HG02571 (cell line): ENCODE data around the gene UQCRQ.

ENCODE experiments used
- ATAC-seq: cut with Tn5 transposase; IDR thresholded peaks from one replicate; pipeline ENCODE4 v1.9.1; 2021; ENCODE audit warnings: mild to moderate bottlenecking, moderate library complexity; ENCODE audit not compliant: unreplicated experiment

UQCRQ gene

DNA sequence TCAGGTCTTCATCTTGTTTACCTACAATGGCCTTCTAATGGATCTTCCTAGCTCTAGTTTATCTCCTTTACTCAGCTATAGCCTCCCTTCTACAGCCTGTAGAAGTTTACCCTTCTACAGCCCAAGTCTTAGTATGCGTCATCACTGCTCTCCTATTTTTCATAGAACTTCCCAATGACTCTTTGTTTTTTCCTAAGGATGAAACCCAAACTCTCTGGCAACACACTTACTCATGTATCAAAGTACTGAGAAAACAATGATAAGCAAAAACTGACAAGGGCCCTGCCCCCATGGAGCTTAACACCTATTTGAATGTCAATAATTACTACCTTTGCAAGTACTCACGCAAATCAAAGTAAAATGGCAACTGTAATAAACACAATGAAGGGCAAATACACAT is 40.7 kb downstream of the UQCRQ start:
- no peak for ATAC-seq

DNA sequence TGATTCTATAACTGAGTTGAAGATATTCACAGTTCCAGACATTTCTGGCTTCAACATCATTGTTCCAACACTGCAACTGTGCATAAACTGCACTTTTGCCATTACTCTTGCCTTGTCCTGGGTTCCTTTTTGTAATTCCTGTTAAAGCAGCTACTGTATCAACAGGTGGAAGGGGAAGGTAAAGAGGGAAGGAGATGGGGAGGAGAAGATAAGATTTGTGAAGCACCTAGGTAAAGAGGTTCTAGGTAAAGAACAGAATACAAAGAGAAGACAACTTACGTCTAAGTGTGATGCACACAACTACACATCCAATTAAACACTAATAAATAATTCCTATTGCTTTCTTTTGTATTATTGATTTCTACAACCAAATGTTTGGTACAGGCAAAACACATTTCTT is 43.3 kb downstream of the UQCRQ start:
- ATAC-seq = no peak

DNA sequence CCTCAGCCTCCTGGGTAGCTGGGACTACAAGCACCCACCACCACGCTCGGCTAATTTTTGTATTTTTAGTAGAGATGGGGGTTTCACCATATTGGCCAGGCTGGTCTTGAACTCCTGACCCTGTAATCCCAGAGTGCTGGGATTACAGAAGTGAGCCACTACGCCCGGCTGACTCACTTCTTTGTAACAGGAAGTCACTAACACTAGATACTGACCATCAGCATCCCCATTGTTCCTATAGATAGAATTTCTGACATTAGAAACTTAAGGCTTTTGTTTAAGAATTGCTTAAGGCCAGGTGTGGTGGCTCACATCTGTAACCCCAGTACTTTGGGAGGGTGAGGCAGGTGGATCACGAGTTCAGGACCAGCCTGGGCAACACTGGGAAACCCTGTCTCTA is 49.2 kb downstream of the UQCRQ start:
- no peak for ATAC-seq

DNA sequence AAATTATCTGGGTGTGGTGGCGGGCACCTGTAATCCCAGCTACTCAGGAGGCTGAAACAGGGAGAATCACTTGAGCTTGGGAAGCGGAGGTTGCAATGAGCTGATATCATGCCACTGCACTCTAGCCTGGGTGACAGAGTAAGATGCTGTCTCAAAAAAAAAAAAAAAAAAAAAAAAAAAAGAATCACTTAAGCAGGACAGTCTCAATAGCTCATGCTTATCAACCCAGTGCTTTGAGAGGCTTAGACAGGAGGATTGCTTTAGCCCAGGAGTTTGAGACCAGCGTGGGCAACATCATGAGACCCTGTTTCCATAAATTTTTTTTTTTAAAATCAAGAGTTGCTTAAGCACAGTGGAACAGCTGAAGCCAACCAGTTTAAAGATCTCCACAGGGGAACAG is 49.6 kb downstream of the UQCRQ start:
- ATAC-seq = no peak
